Immature natural killer cell (primary cell): ENCODE data around the gene EXOC6. TPM values are rescaled to one million over a fixed set of nuclear protein-coding genes. Genes with fewer than 3 reads are reported as not detected.
"Not testable (repeated sequence)": the region's sequence is repeated elsewhere in the genome, so short reads cannot be mapped to it uniquely, and the experiment has no call there.

Experiments used
- DNase-seq, 3 donors: peaks; one replicate each; pipeline ENCODE4 v3.0.0; 2022; ENCODE audit warnings: mixed read lengths in 1 of 3
- H3K27ac Mint-ChIP-seq, 6 donors: one replicate each; pipeline ENCODE4 v1.8.0; 2020; ENCODE audit warnings: mixed read lengths in 6 of 6, mild to moderate bottlenecking in 5 of 6, inconsistent platforms in 4 of 6, moderate library complexity in 3 of 6
- H3K27me3 Mint-ChIP-seq, 3 donors: one replicate each; pipeline ENCODE4 v1.8.0; 2020 to 2021; ENCODE audit warnings: low read depth in 3 of 3, mild to moderate bottlenecking in 3 of 3, mixed read lengths in 3 of 3, moderate library complexity in 3 of 3, inconsistent platforms in 1 of 3
- H3K36me3 Mint-ChIP-seq, 3 donors: one replicate each; pipeline ENCODE4 v1.8.0; 2020; ENCODE audit warnings: mixed read lengths in 3 of 3, inconsistent platforms in 2 of 3, mild to moderate bottlenecking in 2 of 3
- H3K4me1 Mint-ChIP-seq, 2 donors: one replicate each; pipeline ENCODE4 v1.8.0; 2020; ENCODE audit warnings: inconsistent platforms in 2 of 2, mild to moderate bottlenecking in 2 of 2, mixed read lengths in 2 of 2, moderate library complexity in 1 of 2
- H3K4me3 Mint-ChIP-seq, 5 donors: one replicate each; pipeline ENCODE4 v1.8.0; 2020; ENCODE audit warnings: mild to moderate bottlenecking in 5 of 5, mixed read lengths in 5 of 5, inconsistent platforms in 3 of 5, moderate library complexity in 3 of 5
- H3K9me3 Mint-ChIP-seq, 6 donors: one replicate each; pipeline ENCODE4 v1.8.0; 2020; ENCODE audit warnings: mild to moderate bottlenecking in 6 of 6, mixed read lengths in 6 of 6, inconsistent platforms in 4 of 6, moderate library complexity in 3 of 6
- polyA plus RNA-seq, 3 donors: library from polyadenylated mRNA; unstranded; fragments of 300-500 nt; fragmentation: Illumina TruSeq; gene quantifications; one replicate each; pipeline ENCODE4 v1.2.3, GENCODE V29; 2021

The EXOC6 gene
- polyA plus RNA-seq, 3 donors from 2014 or later: 6.4 to 13.1 (median 8.7) TPM

DNA sequence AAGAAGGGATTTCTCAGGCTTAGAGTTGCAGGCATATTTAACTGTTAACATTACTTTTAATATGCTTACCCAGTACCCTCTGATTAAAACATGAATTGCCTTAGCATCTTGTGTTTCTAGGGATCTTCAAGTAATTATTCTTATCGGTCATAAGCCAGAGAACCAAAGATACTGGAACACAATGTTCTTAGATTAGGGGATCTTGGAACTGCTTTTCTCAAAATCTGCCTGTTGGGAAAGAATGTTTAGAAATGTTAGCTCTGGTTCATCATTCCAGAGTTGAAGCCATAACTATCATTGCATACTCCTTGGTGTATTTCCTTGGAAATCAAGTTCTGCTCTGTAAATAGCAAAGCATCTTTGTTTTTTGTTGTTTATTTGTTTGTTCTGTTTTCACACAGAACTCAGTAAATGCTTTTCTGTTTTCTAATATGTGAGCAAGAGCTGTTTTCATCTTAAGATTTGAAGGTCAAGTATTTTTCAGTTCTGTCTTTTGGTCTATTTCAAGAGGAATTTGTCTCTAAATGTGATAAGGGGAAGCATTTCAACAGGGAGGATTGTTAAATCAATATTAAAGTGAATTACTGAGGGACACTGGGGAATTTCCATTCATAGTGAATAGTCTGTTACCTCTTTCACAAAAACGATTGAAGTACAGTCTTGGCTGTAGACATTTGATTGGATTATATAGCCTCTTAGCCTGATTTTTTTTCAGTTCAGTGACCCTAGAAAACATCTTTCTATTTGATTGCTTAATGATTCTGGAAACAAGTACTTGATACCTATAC is 109.1 kb downstream of the EXOC6 start:
- Mint-ChIP-seq H3K9me3 (no peaks in the 10 kb centered on the region), H3K27me3 (no peaks in the 10 kb centered on the region), H3K4me1 (no peaks in the 10 kb centered on the region), H3K27ac (no peak overlapping the region), H3K4me3 (no peak overlapping the region), H3K36me3 (peaks cover 4 to 23% (median 19%) of the 10 kb centered on the region in 3 donors)
- no peak for DNase-seq

GRCh38 chr10:92961638-92962037 is 113.3 kb downstream of the EXOC6 start:
- H3K36me3 Mint-ChIP-seq: peaks cover 0 to 13% (median 8%) of the 10 kb centered on the region in 3 donors
- no peaks in the 10 kb centered on the region for H3K9me3 Mint-ChIP-seq
- no peaks in the 10 kb centered on the region for H3K4me1 Mint-ChIP-seq
- H3K27me3 Mint-ChIP-seq: no peaks in the 10 kb centered on the region
- peak overlapping the region in 1 of 6 donors; percentile 5 for H3K27ac Mint-ChIP-seq
- no peak for DNase-seq
- H3K4me3 Mint-ChIP-seq: no peak overlapping the region

DNA sequence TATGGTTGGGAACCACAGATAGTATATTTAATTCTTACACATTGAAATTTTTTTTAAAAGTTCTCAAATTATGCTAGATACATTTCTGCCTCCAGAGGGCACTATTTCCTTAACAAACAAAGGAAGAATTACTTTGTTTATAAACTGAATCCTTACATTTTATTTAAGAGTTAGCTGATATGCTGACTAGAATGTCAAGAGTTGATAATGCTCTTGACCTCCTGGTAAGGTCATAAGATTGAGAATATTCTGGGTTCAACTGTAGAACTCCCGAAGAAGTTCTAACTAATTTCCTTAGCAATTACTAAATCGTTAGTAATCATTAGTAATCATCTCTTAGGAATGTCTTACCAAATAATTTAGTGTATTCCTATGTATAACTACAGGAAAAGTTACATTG is 117.0 kb downstream of the EXOC6 start:
- Mint-ChIP-seq H3K27ac (no peak overlapping the region), H3K36me3 (peaks cover 4 to 6% (median 4%) of the 10 kb centered on the region in 3 donors), H3K9me3 (no peaks in the 10 kb centered on the region), H3K4me1 (no peaks in the 10 kb centered on the region), H3K4me3 (no peak overlapping the region), H3K27me3 (no peaks in the 10 kb centered on the region)
- DNase-seq: peak in 2 of 3 donors; percentile 6 to 14

DNA sequence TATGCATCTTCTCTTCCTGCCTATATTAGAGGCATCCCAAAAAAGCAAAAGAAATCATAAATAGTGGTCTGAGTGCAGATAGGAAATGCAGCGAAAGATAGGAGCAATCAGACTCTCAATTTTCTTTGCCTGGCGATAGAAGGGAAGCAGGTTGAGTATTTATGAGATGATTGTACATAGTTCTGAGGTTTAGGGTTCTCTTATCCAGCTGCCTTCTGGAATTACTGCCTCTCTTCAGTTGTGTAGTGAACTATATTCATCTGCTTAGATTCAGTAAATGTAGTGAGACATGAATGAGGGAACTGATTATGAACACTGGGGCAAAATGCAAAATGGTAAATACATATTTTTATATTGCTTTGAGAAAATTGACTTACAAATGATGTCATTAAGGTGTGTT is 119.3 kb downstream of the EXOC6 start:
- DNase-seq: no peak
- H3K27ac Mint-ChIP-seq: no peak overlapping the region
- peaks cover 2 to 8% of the 10 kb centered on the region in 2 donors for H3K4me1 Mint-ChIP-seq
- no peaks in the 10 kb centered on the region for H3K9me3 Mint-ChIP-seq
- H3K4me3 Mint-ChIP-seq: no peak overlapping the region
- peaks cover 4 to 19% (median 17%) of the 10 kb centered on the region in 3 donors for H3K36me3 Mint-ChIP-seq
- no peaks in the 10 kb centered on the region for H3K27me3 Mint-ChIP-seq

DNA sequence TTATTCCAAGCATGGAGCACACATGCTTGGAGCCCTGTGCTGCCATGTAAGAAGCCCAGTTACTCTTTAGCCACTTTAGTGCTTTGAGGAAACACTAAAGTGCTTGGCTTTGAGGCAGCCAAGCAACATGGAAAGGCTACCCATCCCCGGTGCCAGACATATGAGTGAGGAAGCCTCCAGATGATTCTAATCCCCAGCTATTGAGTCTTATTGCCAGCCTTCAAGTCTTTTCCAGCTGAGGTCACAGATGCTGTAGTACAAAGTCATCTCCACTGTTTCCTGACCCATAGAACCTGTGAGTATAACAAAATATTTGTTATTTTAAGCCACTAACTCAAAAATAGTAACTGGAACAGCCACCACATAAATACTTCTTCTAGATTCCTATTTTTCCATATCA is 120.8 kb downstream of the EXOC6 start:
- no peak for DNase-seq
- Mint-ChIP-seq H3K27me3 (peaks cover 0 to 2% (median 0%) of the 10 kb centered on the region in 3 donors), H3K36me3 (peaks cover 10 to 30% (median 24%) of the 10 kb centered on the region in 3 donors), H3K9me3 (no peaks in the 10 kb centered on the region), H3K27ac (no peak overlapping the region), H3K4me3 (no peak overlapping the region), H3K4me1 (peaks cover 2 to 8% of the 10 kb centered on the region in 2 donors)

DNA sequence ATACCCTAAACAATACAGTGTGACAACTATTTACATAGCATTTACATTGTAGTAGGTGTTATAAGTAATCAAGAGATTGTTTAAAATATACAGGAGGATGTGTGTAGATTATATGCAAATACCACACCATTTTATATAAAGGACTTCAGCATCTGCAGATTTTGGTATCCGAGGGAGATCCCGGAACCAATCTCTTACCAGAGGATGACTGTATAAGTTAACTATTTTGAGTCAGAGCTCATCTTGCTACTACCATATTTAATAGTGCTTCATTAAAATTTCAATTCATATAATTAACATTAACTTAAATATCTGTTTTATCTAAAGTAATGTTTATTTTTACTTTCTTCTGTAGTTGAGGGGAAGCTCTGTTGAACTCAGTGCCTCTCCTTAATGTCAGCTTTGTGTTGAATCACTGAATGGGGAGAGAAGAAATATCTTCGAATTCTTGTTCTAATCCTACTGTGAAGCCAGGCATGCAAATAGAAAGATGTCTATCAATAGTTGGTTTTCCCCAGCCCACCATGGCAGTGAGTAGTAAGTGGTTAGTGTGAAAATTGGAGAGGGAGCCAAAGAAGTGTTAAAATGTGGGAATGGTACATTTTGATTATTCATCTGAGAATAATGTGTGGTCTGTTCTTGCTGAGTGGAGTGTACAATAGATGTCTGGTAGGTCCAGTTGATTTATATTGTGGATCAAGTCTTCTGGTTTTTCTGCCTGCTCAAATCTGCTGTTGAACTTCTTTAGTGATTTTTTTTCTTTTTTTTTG is 122.2 kb downstream of the EXOC6 start:
- no peaks in the 10 kb centered on the region for H3K9me3 Mint-ChIP-seq
- peaks cover 0 to 2% (median 0%) of the 10 kb centered on the region in 3 donors for H3K27me3 Mint-ChIP-seq
- peaks cover 10 to 30% (median 24%) of the 10 kb centered on the region in 3 donors for H3K36me3 Mint-ChIP-seq
- H3K27ac Mint-ChIP-seq: no peak overlapping the region
- DNase-seq: no peak
- H3K4me3 Mint-ChIP-seq: no peak overlapping the region
- peaks cover 2 to 8% of the 10 kb centered on the region in 2 donors for H3K4me1 Mint-ChIP-seq

- no peaks in the 10 kb centered on the region for H3K9me3 Mint-ChIP-seq
- H3K27ac Mint-ChIP-seq: no peak overlapping the region
Observed at GRCh38 chr10:92972066-92972870, 123.9 kb downstream of the EXOC6 start.

DNA sequence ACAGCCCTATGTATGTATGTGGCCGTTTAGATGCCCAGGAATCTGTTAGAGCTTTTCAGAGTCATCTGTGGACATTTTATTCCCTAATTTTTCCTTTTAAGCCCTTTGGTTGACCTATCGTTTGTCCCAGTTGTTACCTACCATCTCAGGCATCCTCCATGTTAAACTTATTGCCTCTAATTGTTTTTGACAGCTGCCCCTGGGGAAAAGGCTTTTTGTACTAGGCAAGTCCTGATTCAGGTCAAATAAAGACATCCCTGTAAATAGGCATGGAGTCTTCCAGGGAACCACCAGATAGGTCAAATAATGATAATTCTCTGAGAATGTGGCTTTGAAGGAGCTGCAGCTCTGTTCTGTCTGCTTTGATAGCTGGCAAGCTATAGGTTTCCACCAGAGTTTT is 124.6 kb downstream of the EXOC6 start:
- peaks cover 10 to 36% (median 24%) of the 10 kb centered on the region in 3 donors for H3K36me3 Mint-ChIP-seq
- no peaks in the 10 kb centered on the region for H3K9me3 Mint-ChIP-seq
- peaks cover 0 to 2% (median 0%) of the 10 kb centered on the region in 3 donors for H3K27me3 Mint-ChIP-seq
- H3K4me1 Mint-ChIP-seq: peaks cover 2 to 8% of the 10 kb centered on the region in 2 donors
- no peak for DNase-seq
- no peak overlapping the region for H3K27ac Mint-ChIP-seq
- no peak overlapping the region for H3K4me3 Mint-ChIP-seq

More at GRCh38 chr10:92972066-92972870, 123.9 kb downstream of the EXOC6 start:
- no peak overlapping the region for H3K4me3 Mint-ChIP-seq
- peaks cover 2 to 8% of the 10 kb centered on the region in 2 donors for H3K4me1 Mint-ChIP-seq
- peaks cover 0 to 2% (median 0%) of the 10 kb centered on the region in 3 donors for H3K27me3 Mint-ChIP-seq
- no peak for DNase-seq
- H3K36me3 Mint-ChIP-seq: peaks cover 10 to 33% (median 24%) of the 10 kb centered on the region in 3 donors

GRCh38 chr10:92976278-92976677 is 128.0 kb downstream of the EXOC6 start:
- not testable (repeated sequence) for H3K9me3 Mint-ChIP-seq, DNase-seq, H3K4me1 Mint-ChIP-seq, H3K4me3 Mint-ChIP-seq, H3K27me3 Mint-ChIP-seq, H3K27ac Mint-ChIP-seq
- H3K36me3 Mint-ChIP-seq: peaks cover 6 to 33% (median 15%) of the 10 kb centered on the region in 3 donors

DNA sequence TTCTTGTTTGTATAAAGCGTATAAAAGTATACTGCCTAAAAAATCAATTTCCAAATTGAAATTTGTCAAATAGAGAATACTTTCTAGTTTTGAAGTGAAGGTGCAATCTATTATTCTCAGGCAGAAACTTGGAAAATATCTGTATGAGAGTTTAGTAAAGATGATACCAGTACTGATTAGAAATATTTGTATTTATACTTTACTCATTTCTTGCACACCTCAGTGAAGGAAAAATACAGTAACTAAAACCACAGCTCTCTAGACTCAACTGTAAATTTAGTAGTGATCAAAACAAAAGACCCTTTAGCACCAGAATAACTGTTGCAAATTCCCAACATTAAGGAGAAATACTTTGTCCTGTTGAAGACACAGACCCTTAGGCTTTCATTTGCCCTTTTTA is 140.9 kb downstream of the EXOC6 start:
- no peaks in the 10 kb centered on the region for H3K27me3 Mint-ChIP-seq
- no peaks in the 10 kb centered on the region for H3K9me3 Mint-ChIP-seq
- DNase-seq: no peak
- H3K4me1 Mint-ChIP-seq: peaks cover 9 to 13% of the 10 kb centered on the region in 2 donors
- no peak overlapping the region for H3K4me3 Mint-ChIP-seq
- peaks cover 3 to 18% (median 14%) of the 10 kb centered on the region in 3 donors for H3K36me3 Mint-ChIP-seq
- no peak overlapping the region for H3K27ac Mint-ChIP-seq

DNA sequence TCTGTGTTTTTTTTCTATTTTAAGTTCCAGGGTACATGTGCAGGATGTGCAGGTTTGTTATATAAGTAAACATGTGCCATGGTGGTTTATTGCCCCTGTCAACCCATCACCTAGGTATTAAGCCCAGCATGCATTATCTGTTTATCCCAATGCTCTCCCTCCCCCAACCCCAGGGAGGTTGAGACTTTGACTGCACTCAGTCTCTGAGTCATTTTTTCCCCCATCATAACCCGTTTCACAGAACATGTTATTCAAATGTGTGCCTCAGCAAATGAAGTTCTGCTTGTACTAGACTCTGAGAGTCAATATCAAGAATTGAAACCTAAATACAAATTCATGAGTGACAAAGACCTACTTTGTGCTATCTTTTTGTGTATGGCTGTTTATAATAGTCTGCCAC is 142.3 kb downstream of the EXOC6 start:
- Mint-ChIP-seq H3K36me3 (peaks cover 0 to 10% (median 3%) of the 10 kb centered on the region in 3 donors), H3K27ac (no peak overlapping the region), H3K27me3 (no peaks in the 10 kb centered on the region), H3K9me3 (no peaks in the 10 kb centered on the region), H3K4me1 (peaks cover 9 to 15% of the 10 kb centered on the region in 2 donors), H3K4me3 (no peak overlapping the region)
- no peak for DNase-seq

DNA sequence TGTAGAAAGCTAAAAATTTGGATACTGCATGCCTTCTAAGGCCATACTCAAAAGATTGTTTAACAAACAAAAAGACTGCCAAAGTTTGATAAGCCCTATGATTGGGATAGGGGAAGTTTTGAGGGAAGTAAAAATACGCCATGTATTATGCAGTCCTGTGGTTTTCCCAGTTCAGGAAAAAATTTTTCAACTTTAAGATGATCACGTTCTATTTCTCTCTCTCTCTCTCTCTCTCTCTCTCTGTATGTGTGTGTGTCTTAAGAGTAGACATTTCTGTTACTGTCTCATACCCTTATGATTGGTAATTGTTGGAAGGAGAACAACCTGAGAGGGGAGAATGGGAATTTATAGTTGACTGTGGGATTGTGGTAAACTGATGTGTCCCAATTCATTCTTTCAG is 143.2 kb downstream of the EXOC6 start:
- no peak for DNase-seq
- Mint-ChIP-seq H3K4me1 (peaks cover 9 to 15% of the 10 kb centered on the region in 2 donors), H3K27ac (peak overlapping the region in 1 of 6 donors; percentile 5), H3K9me3 (no peaks in the 10 kb centered on the region), H3K4me3 (no peak overlapping the region), H3K27me3 (no peaks in the 10 kb centered on the region), H3K36me3 (peaks cover 0 to 10% (median 3%) of the 10 kb centered on the region in 3 donors)

- Mint-ChIP-seq H3K4me3 (peak overlapping the region in 1 of 5 donors; percentile 25), H3K4me1 (peaks cover 9 to 15% of the 10 kb centered on the region in 2 donors), H3K27me3 (no peaks in the 10 kb centered on the region), H3K9me3 (no peaks in the 10 kb centered on the region), H3K36me3 (peaks cover 0 to 3% (median 3%) of the 10 kb centered on the region in 3 donors), H3K27ac (peak overlapping the region in 1 of 6 donors; percentile 43)
- no peak for DNase-seq
Observed at GRCh38 chr10:92993699-92994272, 145.5 kb downstream of the EXOC6 start.
